Transverse colon (tissue), 4 donors: ENCODE results near the gene TMEM129. TPM values are rescaled to one million over a fixed set of nuclear protein-coding genes. Genes with fewer than 3 reads are reported as not detected.

ENCODE experiments used
- DNase-seq: peaks from one replicate; pipeline ENCODE4 v3.0.0-alpha.2; 2019
- H3K27ac ChIP-seq, 4 donors: fragments of 200-600 bp; sonication (generic); 2 replicates each; pipeline ENCODE4 v1.5.1; 2016 to 2018; ENCODE audit warnings: inconsistent platforms in 4 of 4
- H3K27me3 ChIP-seq: fragments of 200-600 bp; sonication (generic); 2 replicates; pipeline ENCODE4 v1.5.1; 2017; ENCODE audit warnings: inconsistent platforms
- H3K36me3 ChIP-seq, 4 donors: fragments of 200-600 bp; sonication (generic); 2 replicates each; pipeline ENCODE4 v1.5.1; 2017 to 2019; ENCODE audit warnings: inconsistent platforms in 4 of 4
- H3K4me1 ChIP-seq, 4 donors: fragments of 200-600 bp; sonication (generic); 2 replicates each; pipeline ENCODE4 v1.5.1; 2017 to 2020; ENCODE audit warnings: inconsistent platforms in 4 of 4
- H3K4me3 ChIP-seq, 4 donors: fragments of 200-600 bp; sonication (generic); 1 replicate in 1 of 4; 2 replicates in 3 of 4; pipeline versions ENCODE4 v1.5.1 to v1.6.1; 2017 to 2019; ENCODE audit warnings: inconsistent platforms in 4 of 4
- H3K9me3 ChIP-seq, 2 donors: fragments of 200-600 bp; sonication (generic); 2 replicates each; pipeline ENCODE4 v1.5.1; 2017 to 2019; ENCODE audit warnings: inconsistent platforms in 2 of 2
- EP300 ChIP-seq: sonication (generic); formaldehyde crosslinking; IDR thresholded peaks from one replicate; pipeline ENCODE4 v1.6.1; 2017; ENCODE audit warnings: antibody characterized with exemption, low read depth
- POLR2A ChIP-seq: fragments of 450-650 bp; IDR thresholded peaks from one replicate; pipeline ENCODE4 v1.6.1; 2016; ENCODE audit warnings: antibody characterized with exemption, mild to moderate bottlenecking, moderate library complexity
- POLR2AphosphoS5 ChIP-seq, 3 donors: sonication (generic); formaldehyde crosslinking; IDR thresholded peaks; one replicate each; pipeline ENCODE4 v1.6.1; 2016; ENCODE audit warnings: antibody characterized with exemption in 3 of 3
- WGBS, 2 donors: methylation state at CpG; one replicate each; pipeline ENCODE4 v1.1.5; 2018; ENCODE audit warnings: low coverage in 1 of 2; 5-methylcytosine and 5-hydroxymethylcytosine counted together
- in situ Hi-C, 4 donors: fragments of 200-750 bp; cut with MboI; loops; one replicate each; pipeline versions ENCODE4 v1.15.0 to v1.15.1; 2017; ENCODE audit warnings: low sequenced_read_pairs in 3 of 4, low pct_ligation_motif_present in 1 of 4, low pct_unique_long_range_greater_than_20kb in 1 of 4
- intact Hi-C: fragments of 100-400 bp; cut with DNase I; formaldehyde crosslinking; loops from one replicate; pipeline ENCODE4 v1.15.1; 2023; ENCODE audit warnings: low total_unique reads
- total RNA-seq, 4 donors: library from RNA; depleted of rRNA; stranded (reverse); fragments of >200 nt; gene quantifications; one replicate each; pipeline ENCODE4 v1.1.0, GENCODE V29; 2016
- TF ChIP-seq, protein P1 (sequence below), 5 experiments: fragments of 200-600 bp in 3 of 5; fragments of 450-650 bp in 2 of 5; sonication (generic) in 3 of 5; IDR thresholded peaks; 1 replicate in 2 of 5; 2 replicates in 3 of 5; pipeline ENCODE4 v1.5.1; 2016 to 2017; ENCODE audit warnings: antibody characterized with exemption in 5 of 5, inconsistent platforms in 3 of 5, mild to moderate bottlenecking in 2 of 5, moderate library complexity in 1 of 5

Gene TMEM129
- total RNA-seq, 4 donors from 2014 or later: 66.1 to 116 (median 86.6) TPM

GRCh38 chr4:1759170-1759817 is 38.2 kb upstream of the TMEM129 start:
- Histone ChIP-seq H3K27ac (no peak overlapping the region), H3K4me3 (no peak overlapping the region), H3K36me3 (no peaks in the 10 kb centered on the region), H3K4me1 (peaks cover 9 to 15% (median 14%) of the 10 kb centered on the region in 4 donors), H3K27me3 (peaks cover 25% of the 10 kb centered on the region), H3K9me3 (no peaks in the 10 kb centered on the region)
- intact Hi-C loops (no loop called here), in situ Hi-C loops (loop anchor here in 1 of 4 donors (10.0 kb wide), 1 partner anchor 56 kb away; no protein-coding TSS in a partner anchor)
- WGBS, 2 donors: 80 to 86% methylated on average over 1 to 19 of the region's 19 CpGs
- TF ChIP-seq EP300 (no peak), POLR2AphosphoS5 (IDR thresholded peaks at IDR 0.05) (no peak), POLR2A (no peak)
- TF ChIP-seq, protein P1, sequence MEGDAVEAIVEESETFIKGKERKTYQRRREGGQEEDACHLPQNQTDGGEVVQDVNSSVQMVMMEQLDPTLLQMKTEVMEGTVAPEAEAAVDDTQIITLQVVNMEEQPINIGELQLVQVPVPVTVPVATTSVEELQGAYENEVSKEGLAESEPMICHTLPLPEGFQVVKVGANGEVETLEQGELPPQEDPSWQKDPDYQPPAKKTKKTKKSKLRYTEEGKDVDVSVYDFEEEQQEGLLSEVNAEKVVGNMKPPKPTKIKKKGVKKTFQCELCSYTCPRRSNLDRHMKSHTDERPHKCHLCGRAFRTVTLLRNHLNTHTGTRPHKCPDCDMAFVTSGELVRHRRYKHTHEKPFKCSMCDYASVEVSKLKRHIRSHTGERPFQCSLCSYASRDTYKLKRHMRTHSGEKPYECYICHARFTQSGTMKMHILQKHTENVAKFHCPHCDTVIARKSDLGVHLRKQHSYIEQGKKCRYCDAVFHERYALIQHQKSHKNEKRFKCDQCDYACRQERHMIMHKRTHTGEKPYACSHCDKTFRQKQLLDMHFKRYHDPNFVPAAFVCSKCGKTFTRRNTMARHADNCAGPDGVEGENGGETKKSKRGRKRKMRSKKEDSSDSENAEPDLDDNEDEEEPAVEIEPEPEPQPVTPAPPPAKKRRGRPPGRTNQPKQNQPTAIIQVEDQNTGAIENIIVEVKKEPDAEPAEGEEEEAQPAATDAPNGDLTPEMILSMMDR (IDR thresholded peaks at IDR 0.05): no peak
- no peak for DNase-seq

GRCh38 chr4:1758306-1759121 is 37.4 kb upstream of the TMEM129 start:
- Histone ChIP-seq H3K27ac (no peak overlapping the region), H3K9me3 (no peaks in the 10 kb centered on the region), H3K36me3 (no peaks in the 10 kb centered on the region), H3K4me1 (peaks cover 4 to 7% (median 7%) of the 10 kb centered on the region in 4 donors), H3K27me3 (peaks cover 17% of the 10 kb centered on the region), H3K4me3 (no peak overlapping the region)
- intact Hi-C loops: no loop called here
- TF ChIP-seq, protein P1 (IDR thresholded peaks at IDR 0.05): no peak
- TF ChIP-seq POLR2AphosphoS5 (IDR thresholded peaks at IDR 0.05) (no peak), EP300 (no peak), POLR2A (no peak)
- in situ Hi-C loops: loop anchor here in 1 of 4 donors (10.0 kb wide), 1 partner anchor 56 kb away; no protein-coding TSS in a partner anchor
- WGBS, 2 donors: 75% methylated on average over 23 of the region's 27 CpGs; no CpG with 5 or more reads in 1 of the 2 donors
- DNase-seq: no peak

GRCh38 chr4:1757836-1758235 is 36.7 kb upstream of the TMEM129 start:
- WGBS, 2 donors: 54 to 80% methylated on average over 2 to 17 of the region's 17 CpGs
- Histone ChIP-seq H3K4me3 (no peak overlapping the region), H3K36me3 (no peaks in the 10 kb centered on the region), H3K4me1 (peaks cover 0 to 4% (median 1%) of the 10 kb centered on the region in 4 donors), H3K9me3 (no peaks in the 10 kb centered on the region), H3K27me3 (peaks cover 10% of the 10 kb centered on the region), H3K27ac (no peak overlapping the region)
- DNase-seq: no peak
- in situ Hi-C loops: loop anchor here in 1 of 4 donors (10.0 kb wide), 1 partner anchor 57 kb away; no protein-coding TSS in a partner anchor
- TF ChIP-seq POLR2A (no peak), POLR2AphosphoS5 (IDR thresholded peaks at IDR 0.05) (no peak)
- intact Hi-C loops: no loop called here

- intact Hi-C loops: no loop called here
- Histone ChIP-seq H3K27ac (no peak overlapping the region), H3K27me3 (peaks cover 3% of the 10 kb centered on the region), H3K36me3 (no peaks in the 10 kb centered on the region), H3K4me3 (no peak overlapping the region), H3K9me3 (no peaks in the 10 kb centered on the region), H3K4me1 (peaks cover 0 to 10% (median 8%) of the 10 kb centered on the region in 4 donors)
- no peak for DNase-seq
- in situ Hi-C loops: loop anchor here in 1 of 4 donors (10.0 kb wide), 1 partner anchor 58 kb away; no protein-coding TSS in a partner anchor
- TF ChIP-seq, protein P1 (IDR thresholded peaks at IDR 0.05): no peak
- 71 to 77% methylated on average over 4 to 11 of the region's 20 CpGs for WGBS, 2 donors
Measured at GRCh38 chr4:1756893-1757779, 36.0 kb upstream of the TMEM129 start.
